PC-3 (cell line): ENCODE results near the gene MYO10. TPM values are rescaled to one million over a fixed set of nuclear protein-coding genes. Genes with fewer than 3 reads are reported as not detected.

Source experiments
- ATAC-seq: fragments of 200-7000 bp; cut with Tn5 transposase; 2 replicates; pipeline ENCODE4 v1.9.1; 2020; ENCODE audit warnings: mild to moderate bottlenecking, moderate library complexity
- BruUV-seq: library from RNA; stranded (reverse); fragments of 400-500 nt; replicated peaks from 2 replicates; lab custom pipeline; 2021; lab: Mats Ljungman, UMichigan
- CTCF ChIA-PET: fragments of 300-600 bp; sonication (Branson Sonifier 250); formaldehyde crosslinking; loops from one replicate; lab custom pipeline; 2022; ENCODE audit warnings: antibody characterized with exemption; lab: Charles Lee
- POLR2A ChIA-PET: fragments of 300-600 bp; sonication (Branson Sonifier 250); formaldehyde crosslinking; loops from one replicate; lab custom pipeline; 2022; ENCODE audit warnings: antibody characterized with exemption; ENCODE audit not compliant: unreplicated experiment; lab: Charles Lee
- DNase-seq: peaks from one replicate; pipeline ENCODE4 v3.0.0-alpha.2; 2015
- H2AFZ ChIP-seq: fragments of 300-600 bp; sonication (generic); 2 replicates; pipeline ENCODE4 v1.6.0; 2016; ENCODE audit warnings: antibody characterized with exemption, low read length
- H3F3A ChIP-seq: fragments of 300-600 bp; sonication (generic); one replicate; pipeline ENCODE4 v1.6.0; 2017; ENCODE audit warnings: antibody characterized with exemption, low read length, control low read depth, mild to moderate bottlenecking; ENCODE audit not compliant: unreplicated experiment
- H3K27ac ChIP-seq: fragments of 300-600 bp; sonication (generic); 2 replicates; pipeline ENCODE4 v1.5.1; 2016; ENCODE audit warnings: mild to moderate bottlenecking, low read length
- H3K27me3 ChIP-seq: fragments of 300-600 bp; sonication (generic); 2 replicates; pipeline ENCODE4 v1.6.1; 2016; ENCODE audit warnings: low read length, mixed read lengths
- H3K36me3 ChIP-seq: fragments of 300-600 bp; sonication (generic); 2 replicates; pipeline ENCODE4 v1.6.1; 2016; ENCODE audit warnings: low read depth, mixed run types, low read length, mixed read lengths
- H3K4me1 ChIP-seq: fragments of 300-600 bp; sonication (generic); 2 replicates; pipeline ENCODE4 v1.5.1; 2016; ENCODE audit warnings: low read length; ENCODE audit not compliant: insufficient read depth
- H3K4me2 ChIP-seq: fragments of 300-600 bp; sonication (generic); 2 replicates; pipeline ENCODE4 v1.6.0; 2016; ENCODE audit warnings: low read length
- H3K4me3 ChIP-seq: fragments of 300-600 bp; sonication (generic); 2 replicates; pipeline ENCODE4 v1.5.1; 2016; ENCODE audit warnings: mild to moderate bottlenecking, low read length, mixed read lengths
- H3K79me2 ChIP-seq: fragments of 300-600 bp; sonication (generic); 2 replicates; pipeline ENCODE4 v1.6.1; 2017; ENCODE audit warnings: low read length, mixed read lengths
- H3K9ac ChIP-seq: fragments of 300-600 bp; sonication (generic); 2 replicates; pipeline ENCODE4 v1.6.0; 2016; ENCODE audit warnings: mild to moderate bottlenecking, low read length
- H3K9me2 ChIP-seq: fragments of 300-600 bp; sonication (generic); replicated peaks from 2 replicates; pipeline ENCODE4 v1.6.1; 2016; ENCODE audit warnings: mixed run types, low read length, mixed read lengths
- H3K9me3 ChIP-seq: fragments of 300-600 bp; sonication (generic); 2 replicates; pipeline ENCODE4 v1.6.1; 2016; ENCODE audit warnings: low read length, mixed read lengths
- H4K20me1 ChIP-seq: fragments of 300-600 bp; sonication (generic); 2 replicates; pipeline ENCODE4 v1.6.1; 2016; ENCODE audit warnings: low read length, mixed read lengths
- EZH2 ChIP-seq: fragments of 300-600 bp; sonication (generic); IDR thresholded peaks from one replicate; pipeline ENCODE4 v1.6.1; 2017; ENCODE audit warnings: antibody characterized with exemption, mild to moderate bottlenecking, low read length; ENCODE audit not compliant: unreplicated experiment
- EZH2phosphoT487 ChIP-seq: fragments of 300-600 bp; sonication (generic); IDR thresholded peaks from 2 replicates; pipeline ENCODE4 v1.6.1; 2018; ENCODE audit warnings: mild to moderate bottlenecking, antibody characterized with exemption, low read length, borderline replicate concordance
- intact Hi-C: fragments of 100-400 bp; cut with micrococcal nuclease; formaldehyde crosslinking; loops from 2 replicates; pipeline ENCODE4 v1.9.0; 2023
- total RNA-seq: library from RNA; depleted of rRNA; stranded (reverse); fragments of >200 nt; gene quantifications from 2 replicates; pipeline ENCODE4 v1.2.3, GENCODE V29; 2014
- TF ChIP-seq, protein P1 (sequence below): fragments of 300-600 bp; sonication (generic); conservative IDR thresholded peaks from 2 replicates; pipeline ENCODE4 v1.5.1; 2017; ENCODE audit warnings: antibody characterized with exemption, low read depth, mild to moderate bottlenecking, low read length

MYO10 gene
- total RNA-seq, 1 experiment from 2014 or later = 52.3 TPM

- Histone ChIP-seq H3K9me2 (no peaks in the 10 kb centered on the region), H3K4me3 (no peak overlapping the region), H3K79me2 (no peaks in the 10 kb centered on the region), H4K20me1 (no peaks in the 10 kb centered on the region), H3K4me2 (no peak overlapping the region), H3K27ac (no peak overlapping the region), H2AFZ (no peak overlapping the region), H3K36me3 (no peaks in the 10 kb centered on the region), H3K27me3 (no peaks in the 10 kb centered on the region), H3K9me3 (no peaks in the 10 kb centered on the region), H3F3A (no peaks in the 10 kb centered on the region), H3K4me1 (no peaks in the 10 kb centered on the region), H3K9ac (no peak overlapping the region)
- DNase-seq (no peak), ATAC-seq (no peak)
- POLR2A ChIA-PET = no interaction called here
- no TSS peak for BruUV-seq
- intact Hi-C loops = no loop called here
- CTCF ChIA-PET = no interaction called here
- TF ChIP-seq EZH2phosphoT487 (no peak), EZH2 (no peak)
- TF ChIP-seq, protein P1, sequence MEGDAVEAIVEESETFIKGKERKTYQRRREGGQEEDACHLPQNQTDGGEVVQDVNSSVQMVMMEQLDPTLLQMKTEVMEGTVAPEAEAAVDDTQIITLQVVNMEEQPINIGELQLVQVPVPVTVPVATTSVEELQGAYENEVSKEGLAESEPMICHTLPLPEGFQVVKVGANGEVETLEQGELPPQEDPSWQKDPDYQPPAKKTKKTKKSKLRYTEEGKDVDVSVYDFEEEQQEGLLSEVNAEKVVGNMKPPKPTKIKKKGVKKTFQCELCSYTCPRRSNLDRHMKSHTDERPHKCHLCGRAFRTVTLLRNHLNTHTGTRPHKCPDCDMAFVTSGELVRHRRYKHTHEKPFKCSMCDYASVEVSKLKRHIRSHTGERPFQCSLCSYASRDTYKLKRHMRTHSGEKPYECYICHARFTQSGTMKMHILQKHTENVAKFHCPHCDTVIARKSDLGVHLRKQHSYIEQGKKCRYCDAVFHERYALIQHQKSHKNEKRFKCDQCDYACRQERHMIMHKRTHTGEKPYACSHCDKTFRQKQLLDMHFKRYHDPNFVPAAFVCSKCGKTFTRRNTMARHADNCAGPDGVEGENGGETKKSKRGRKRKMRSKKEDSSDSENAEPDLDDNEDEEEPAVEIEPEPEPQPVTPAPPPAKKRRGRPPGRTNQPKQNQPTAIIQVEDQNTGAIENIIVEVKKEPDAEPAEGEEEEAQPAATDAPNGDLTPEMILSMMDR = no peak
Measured at GRCh38 chr5:16965581-16965980, 29.5 kb upstream of the MYO10 start.

- Histone ChIP-seq H3K27ac (no peak overlapping the region), H3K9me3 (no peaks in the 10 kb centered on the region), H2AFZ (no peak overlapping the region), H3K4me2 (no peak overlapping the region), H4K20me1 (no peaks in the 10 kb centered on the region), H3K4me3 (no peak overlapping the region), H3F3A (no peaks in the 10 kb centered on the region), H3K9ac (no peak overlapping the region), H3K79me2 (no peaks in the 10 kb centered on the region), H3K4me1 (0 out of 2 replicates have a peak, but pooled peaks cover 4% of the 10 kb centered on the region), H3K27me3 (no peaks in the 10 kb centered on the region), H3K9me2 (no peaks in the 10 kb centered on the region), H3K36me3 (no peaks in the 10 kb centered on the region)
- TF ChIP-seq EZH2 (no peak), EZH2phosphoT487 (no peak)
- TF ChIP-seq, protein P1 = no peak
- ChIA-PET CTCF (no interaction called here), POLR2A (no interaction called here)
- BruUV-seq = no TSS peak
- ATAC-seq (no peak), DNase-seq (no peak)
- intact Hi-C loops = no loop called here
Measured at GRCh38 chr5:16963821-16964220, 27.7 kb upstream of the MYO10 start.

GRCh38 chr5:16961131-16961530, 25.0 kb upstream of the MYO10 start:
- no peak for TF ChIP-seq EZH2phosphoT487
- TF ChIP-seq, protein P1 = no peak
- Histone ChIP-seq H3K79me2 (no peaks in the 10 kb centered on the region), H3K4me3 (no peak overlapping the region), H4K20me1 (no peaks in the 10 kb centered on the region), H3K9ac (no peak overlapping the region), H2AFZ (no peak overlapping the region), H3K27ac (no peak overlapping the region), H3K4me2 (no peak overlapping the region), H3K9me3 (no peaks in the 10 kb centered on the region), H3K27me3 (no peaks in the 10 kb centered on the region), H3K9me2 (no peaks in the 10 kb centered on the region), H3K36me3 (no peaks in the 10 kb centered on the region), H3K4me1 (peaks cover 20% of the 10 kb centered on the region), H3F3A (peaks cover 8% of the 10 kb centered on the region)
- BruUV-seq = no TSS peak
- intact Hi-C loops = no loop called here
- ChIA-PET CTCF (no interaction called here), POLR2A (no interaction called here)
- ATAC-seq (no peak), DNase-seq (no peak)
